GM23338 (cell line): ENCODE data around the gene TLCD3B. TPM values are rescaled to one million over a fixed set of nuclear protein-coding genes. Genes with fewer than 3 reads are reported as not detected.

ENCODE experiments used
- ATAC-seq: fragments of 200-7000 bp; cut with Tn5 transposase; 3 replicates; pipeline ENCODE4 v1.9.1; 2020
- DNase-seq: peaks from one replicate; pipeline ENCODE4 v3.0.0-alpha.2; 2015; ENCODE audit warnings: low spot score
- H2AFZ ChIP-seq: fragments of 200-600 bp; sonication (generic); 2 replicates; pipeline ENCODE4 v1.8.0; 2016; ENCODE audit warnings: antibody characterized with exemption, mild to moderate bottlenecking, moderate library complexity
- H3F3A ChIP-seq: fragments of 200-600 bp; sonication (generic); replicated peaks from 2 replicates; pipeline ENCODE4 v1.8.0; 2017; ENCODE audit warnings: antibody characterized with exemption, mixed run types, low read depth
- H3K27ac ChIP-seq: fragments of 200-600 bp; sonication (generic); 2 replicates; pipeline ENCODE4 v1.6.1; 2016; ENCODE audit warnings: low read depth
- H3K27me3 ChIP-seq: fragments of 200-600 bp; sonication (generic); 2 replicates; pipeline ENCODE4 v1.8.0; 2016; ENCODE audit warnings: mild to moderate bottlenecking, mixed run types, moderate library complexity; ENCODE audit not compliant: insufficient read depth
- H3K36me3 ChIP-seq: fragments of 200-600 bp; sonication (generic); 2 replicates; pipeline ENCODE4 v1.8.0; 2016; ENCODE audit warnings: mild to moderate bottlenecking; ENCODE audit not compliant: insufficient read depth
- H3K4me1 ChIP-seq: fragments of 200-600 bp; sonication (generic); 2 replicates; pipeline ENCODE4 v1.8.0; 2016; ENCODE audit warnings: mild to moderate bottlenecking, moderate library complexity; ENCODE audit not compliant: insufficient read depth
- H3K4me2 ChIP-seq: fragments of 200-600 bp; sonication (generic); 2 replicates; pipeline ENCODE4 v1.7.1; 2017; ENCODE audit warnings: mixed run types
- H3K4me3 ChIP-seq: fragments of 200-600 bp; sonication (generic); 2 replicates; pipeline ENCODE4 v1.6.1; 2016; ENCODE audit warnings: mixed run types
- H3K79me2 ChIP-seq: fragments of 200-600 bp; sonication (generic); replicated peaks from 2 replicates; pipeline ENCODE4 v1.8.0; 2017; ENCODE audit warnings: mild to moderate bottlenecking; ENCODE audit not compliant: insufficient read depth
- H3K9me2 ChIP-seq: fragments of 200-600 bp; sonication (generic); 2 replicates; pipeline ENCODE4 v1.8.0; 2017; ENCODE audit not compliant: insufficient read depth
- H4K20me1 ChIP-seq: fragments of 200-600 bp; sonication (generic); replicated peaks from 2 replicates; pipeline ENCODE4 v1.8.0; 2017; ENCODE audit warnings: mild to moderate bottlenecking; ENCODE audit not compliant: insufficient read depth
- H3K27ac Mint-ChIP-seq: 2 replicates; pipeline ENCODE4 v1.8.0; 2020; ENCODE audit warnings: inconsistent platforms, mild to moderate bottlenecking, moderate library complexity, mixed read lengths
- H3K27me3 Mint-ChIP-seq: 3 replicates; pipeline ENCODE4 v1.8.0; 2022; ENCODE audit warnings: low read depth, mild to moderate bottlenecking, moderate library complexity, mixed read lengths, inconsistent platforms; ENCODE audit not compliant: insufficient read depth, poor library complexity
- H3K36me3 Mint-ChIP-seq: 3 replicates; pipeline ENCODE4 v1.8.0; 2021; ENCODE audit warnings: low read depth, mild to moderate bottlenecking, inconsistent platforms, moderate library complexity, mixed read lengths
- H3K4me1 Mint-ChIP-seq: 3 replicates; pipeline ENCODE4 v1.8.0; 2020; ENCODE audit warnings: mild to moderate bottlenecking, inconsistent platforms, mixed read lengths
- H3K4me3 Mint-ChIP-seq: 3 replicates; pipeline ENCODE4 v1.8.0; 2021; ENCODE audit warnings: moderate library complexity, mild to moderate bottlenecking, inconsistent platforms, mixed read lengths
- H3K9me3 Mint-ChIP-seq: 3 replicates; pipeline ENCODE4 v1.8.0; 2020; ENCODE audit warnings: moderate library complexity, mild to moderate bottlenecking, inconsistent platforms, mixed read lengths
- CREB1 ChIP-seq: fragments of 250-450 bp; sonication (Bioruptor Pico); IDR thresholded peaks from 2 replicates; pipeline ENCODE4 v1.5.0; 2020; ENCODE audit warnings: low read depth, mild to moderate bottlenecking, moderate library complexity
- CTCF ChIP-seq, 2 experiments: fragments of 200-600 bp in 1 of 2; sonication (generic) in 1 of 2; conservative IDR thresholded peaks; 2 replicates each; pipeline versions ENCODE4 v1.5.1 to v1.6.1; 2016 to 2017; ENCODE audit warnings: antibody characterized with exemption in 2 of 2, low read depth in 2 of 2, mild to moderate bottlenecking in 2 of 2, moderate library complexity in 1 of 2
- EZH2 ChIP-seq: fragments of 200-600 bp; sonication (generic); IDR thresholded peaks from one replicate; pipeline ENCODE4 v1.8.0; 2017; ENCODE audit warnings: antibody characterized with exemption, mild to moderate bottlenecking, low read depth; ENCODE audit not compliant: unreplicated experiment
- NANOG ChIP-seq: IDR thresholded peaks from 2 replicates; pipeline ENCODE4 v1.6.1; 2016; ENCODE audit warnings: antibody characterized with exemption, borderline replicate concordance
- POLR2AphosphoS5 ChIP-seq: IDR thresholded peaks from 2 replicates; pipeline ENCODE4 v1.6.1; 2016; ENCODE audit warnings: antibody characterized with exemption, low read depth
- STAT1 ChIP-seq: IDR thresholded peaks from one replicate; pipeline ENCODE4 v1.6.1; 2016; ENCODE audit warnings: antibody characterized with exemption; ENCODE audit not compliant: unreplicated experiment
- ZNF114 ChIP-seq: fragments of 250-450 bp; sonication (Bioruptor Pico); IDR thresholded peaks from 2 replicates; pipeline ENCODE4 v1.5.0; 2020; ENCODE audit warnings: mild to moderate bottlenecking, moderate library complexity
- polyA plus RNA-seq: library from polyadenylated mRNA; unstranded; fragments of >200 nt; fragmentation: Nextera tagmentation; extraction: Ambion mirVana; gene quantifications from 2 replicates; pipeline ENCODE4 v1.2.1, GENCODE V29; 2016
- total RNA-seq: library from RNA; depleted of rRNA; stranded (reverse); fragments of >200 nt; shearing (Covaris generic); gene quantifications from 2 replicates; pipeline ENCODE4 v1.2.3, GENCODE V29; 2014
- TF ChIP-seq, protein P1 (sequence below): fragments of 250-450 bp; sonication (Bioruptor Pico); IDR thresholded peaks from 2 replicates; pipeline ENCODE4 v1.5.0; 2020; ENCODE audit warnings: mild to moderate bottlenecking, moderate library complexity

Gene TLCD3B
- total and polyA plus RNA-seq, 2 experiments from 2014 or later = 14.2 to 37.4 TPM

- TF ChIP-seq, protein P1, sequence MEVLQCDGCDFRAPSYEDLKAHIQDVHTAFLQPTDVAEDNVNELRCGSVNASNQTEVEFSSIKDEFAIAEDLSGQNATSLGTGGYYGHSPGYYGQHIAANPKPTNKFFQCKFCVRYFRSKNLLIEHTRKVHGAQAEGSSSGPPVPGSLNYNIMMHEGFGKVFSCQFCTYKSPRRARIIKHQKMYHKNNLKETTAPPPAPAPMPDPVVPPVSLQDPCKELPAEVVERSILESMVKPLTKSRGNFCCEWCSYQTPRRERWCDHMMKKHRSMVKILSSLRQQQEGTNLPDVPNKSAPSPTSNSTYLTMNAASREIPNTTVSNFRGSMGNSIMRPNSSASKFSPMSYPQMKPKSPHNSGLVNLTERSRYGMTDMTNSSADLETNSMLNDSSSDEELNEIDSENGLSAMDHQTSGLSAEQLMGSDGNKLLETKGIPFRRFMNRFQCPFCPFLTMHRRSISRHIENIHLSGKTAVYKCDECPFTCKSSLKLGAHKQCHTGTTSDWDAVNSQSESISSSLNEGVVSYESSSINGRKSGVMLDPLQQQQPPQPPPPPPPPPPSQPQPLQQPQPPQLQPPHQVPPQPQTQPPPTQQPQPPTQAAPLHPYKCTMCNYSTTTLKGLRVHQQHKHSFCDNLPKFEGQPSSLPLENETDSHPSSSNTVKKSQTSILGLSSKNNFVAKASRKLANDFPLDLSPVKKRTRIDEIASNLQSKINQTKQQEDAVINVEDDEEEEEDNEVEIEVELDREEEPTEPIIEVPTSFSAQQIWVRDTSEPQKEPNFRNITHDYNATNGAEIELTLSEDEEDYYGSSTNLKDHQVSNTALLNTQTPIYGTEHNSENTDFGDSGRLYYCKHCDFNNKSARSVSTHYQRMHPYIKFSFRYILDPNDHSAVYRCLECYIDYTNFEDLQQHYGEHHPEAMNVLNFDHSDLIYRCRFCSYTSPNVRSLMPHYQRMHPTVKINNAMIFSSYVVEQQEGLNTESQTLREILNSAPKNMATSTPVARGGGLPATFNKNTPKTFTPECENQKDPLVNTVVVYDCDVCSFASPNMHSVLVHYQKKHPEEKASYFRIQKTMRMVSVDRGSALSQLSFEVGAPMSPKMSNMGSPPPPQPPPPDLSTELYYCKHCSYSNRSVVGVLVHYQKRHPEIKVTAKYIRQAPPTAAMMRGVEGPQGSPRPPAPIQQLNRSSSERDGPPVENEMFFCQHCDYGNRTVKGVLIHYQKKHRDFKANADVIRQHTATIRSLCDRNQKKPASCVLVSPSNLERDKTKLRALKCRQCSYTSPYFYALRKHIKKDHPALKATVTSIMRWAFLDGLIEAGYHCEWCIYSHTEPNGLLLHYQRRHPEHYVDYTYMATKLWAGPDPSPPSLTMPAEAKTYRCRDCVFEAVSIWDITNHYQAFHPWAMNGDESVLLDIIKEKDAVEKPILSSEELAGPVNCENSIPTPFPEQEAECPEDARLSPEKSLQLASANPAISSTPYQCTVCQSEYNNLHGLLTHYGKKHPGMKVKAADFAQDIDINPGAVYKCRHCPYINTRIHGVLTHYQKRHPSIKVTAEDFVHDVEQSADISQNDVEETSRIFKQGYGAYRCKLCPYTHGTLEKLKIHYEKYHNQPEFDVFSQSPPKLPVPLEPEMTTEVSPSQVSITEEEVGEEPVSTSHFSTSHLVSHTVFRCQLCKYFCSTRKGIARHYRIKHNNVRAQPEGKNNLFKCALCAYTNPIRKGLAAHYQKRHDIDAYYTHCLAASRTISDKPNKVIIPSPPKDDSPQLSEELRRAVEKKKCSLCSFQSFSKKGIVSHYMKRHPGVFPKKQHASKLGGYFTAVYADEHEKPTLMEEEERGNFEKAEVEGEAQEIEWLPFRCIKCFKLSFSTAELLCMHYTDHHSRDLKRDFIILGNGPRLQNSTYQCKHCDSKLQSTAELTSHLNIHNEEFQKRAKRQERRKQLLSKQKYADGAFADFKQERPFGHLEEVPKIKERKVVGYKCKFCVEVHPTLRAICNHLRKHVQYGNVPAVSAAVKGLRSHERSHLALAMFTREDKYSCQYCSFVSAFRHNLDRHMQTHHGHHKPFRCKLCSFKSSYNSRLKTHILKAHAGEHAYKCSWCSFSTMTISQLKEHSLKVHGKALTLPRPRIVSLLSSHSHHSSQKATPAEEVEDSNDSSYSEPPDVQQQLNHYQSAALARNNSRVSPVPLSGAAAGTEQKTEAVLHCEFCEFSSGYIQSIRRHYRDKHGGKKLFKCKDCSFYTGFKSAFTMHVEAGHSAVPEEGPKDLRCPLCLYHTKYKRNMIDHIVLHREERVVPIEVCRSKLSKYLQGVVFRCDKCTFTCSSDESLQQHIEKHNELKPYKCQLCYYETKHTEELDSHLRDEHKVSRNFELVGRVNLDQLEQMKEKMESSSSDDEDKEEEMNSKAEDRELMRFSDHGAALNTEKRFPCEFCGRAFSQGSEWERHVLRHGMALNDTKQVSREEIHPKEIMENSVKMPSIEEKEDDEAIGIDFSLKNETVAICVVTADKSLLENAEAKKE = no peak
- TF ChIP-seq POLR2AphosphoS5 (no peak), EZH2 (no peak), STAT1 (no peak), NANOG (no peak), CREB1 (no peak), ZNF114 (CRISPR knock-in tag) (no peak)
Observed at GRCh38 chr16:30060346-30060745, 29.3 kb upstream of the TLCD3B start (continued).

GRCh38 chr16:30054959-30055553, 24.0 kb upstream of the TLCD3B start:
- Histone ChIP-seq H3K27ac (no peak overlapping the region), H3K79me2 (no peaks in the 10 kb centered on the region), H3K4me3 (no peak overlapping the region), H3K27me3 (0 out of 2 replicates have a peak, but pooled peaks cover 6% of the 10 kb centered on the region), H3K36me3 (no peaks in the 10 kb centered on the region), H4K20me1 (no peaks in the 10 kb centered on the region), H3K4me2 (peak overlapping the region; percentile 26; the same call in 1 of the 2 replicates), H2AFZ (no peak overlapping the region; the same call in 1 of the 2 replicates), H3F3A (peaks cover 8% of the 10 kb centered on the region), H3K4me1 (peaks cover 6% of the 10 kb centered on the region; the same call in 1 of the 2 replicates), H3K9me2 (no peaks in the 10 kb centered on the region)
- TF ChIP-seq NANOG = no peak
- TF ChIP-seq CTCF (conservative IDR thresholded peaks at IDR 0.05; ENCODE audit: low read depth in 2 of 2) = peak; percentile 68 to 88
- Mint-ChIP-seq H3K9me3 (no peaks in the 10 kb centered on the region), H3K27ac (no peak overlapping the region), H3K4me3 (peak overlapping the region; percentile 61; the same call in 2 of the 3 replicates), H3K4me1 (peaks cover 14% of the 10 kb centered on the region), H3K27me3 (peaks cover 21% of the 10 kb centered on the region), H3K36me3 (no peaks in the 10 kb centered on the region)
- peak; percentile 94 for ATAC-seq
- DNase-seq = peak; percentile 88
